Measurements from ENCODE around the gene ZDHHC8.
A peak's percentile ranks its signal among the peaks of the same experiment; 100 is the strongest.

The ZDHHC8 gene

GRCh38 chr22:20124083-20124787, 7.4 kb upstream of the ZDHHC8 start:
- Histone ChIP-seq H2AFZ (ENCODE audit: low read depth, low read length) (no peak overlapping the region), H3K36me3 (ENCODE audit: insufficient read depth, low read length) (peaks cover 70% of the 10 kb centered on the region), H3K27me3 (ENCODE audit: insufficient read depth, low read length) (no peaks in the 10 kb centered on the region), H3K4me3 (ENCODE audit: low read length) (no peak overlapping the region), H3K4me1 (ENCODE audit: insufficient read depth, low read length) (peaks cover under 1% of the 10 kb centered on the region), H3K9me3 (ENCODE audit: low read length) (no peaks in the 10 kb centered on the region)

- Histone ChIP-seq H3K27me3 (ENCODE audit: insufficient read depth, low read length) (no peaks in the 10 kb centered on the region), H3K9me3 (ENCODE audit: low read length) (no peaks in the 10 kb centered on the region)
Measured at GRCh38 chr22:20125201-20126174, 6.1 kb upstream of the ZDHHC8 start.

GRCh38 chr22:20126284-20127029, 5.1 kb upstream of the ZDHHC8 start:
- H3K27me3 ChIP-seq (ENCODE audit: insufficient read depth, low read length): no peaks in the 10 kb centered on the region
- no peak overlapping the region for H2AFZ ChIP-seq (ENCODE audit: low read depth, low read length)
- no peaks in the 10 kb centered on the region for H3K9me3 ChIP-seq (ENCODE audit: low read length)
- no peak overlapping the region for H3K4me3 ChIP-seq (ENCODE audit: low read length)
- H3K4me1 ChIP-seq (ENCODE audit: insufficient read depth, low read length): peaks cover 5% of the 10 kb centered on the region
- peaks cover 51% of the 10 kb centered on the region for H3K36me3 ChIP-seq (ENCODE audit: insufficient read depth, low read length)

More at GRCh38 chr22:20125201-20126174, 6.1 kb upstream of the ZDHHC8 start:
- peaks cover 1% of the 10 kb centered on the region for H3K4me1 ChIP-seq (ENCODE audit: insufficient read depth, low read length)
- peaks cover 60% of the 10 kb centered on the region for H3K36me3 ChIP-seq (ENCODE audit: insufficient read depth, low read length)
- no peak overlapping the region for H3K4me3 ChIP-seq (ENCODE audit: low read length)
- H2AFZ ChIP-seq (ENCODE audit: low read depth, low read length): no peak overlapping the region

DNA sequence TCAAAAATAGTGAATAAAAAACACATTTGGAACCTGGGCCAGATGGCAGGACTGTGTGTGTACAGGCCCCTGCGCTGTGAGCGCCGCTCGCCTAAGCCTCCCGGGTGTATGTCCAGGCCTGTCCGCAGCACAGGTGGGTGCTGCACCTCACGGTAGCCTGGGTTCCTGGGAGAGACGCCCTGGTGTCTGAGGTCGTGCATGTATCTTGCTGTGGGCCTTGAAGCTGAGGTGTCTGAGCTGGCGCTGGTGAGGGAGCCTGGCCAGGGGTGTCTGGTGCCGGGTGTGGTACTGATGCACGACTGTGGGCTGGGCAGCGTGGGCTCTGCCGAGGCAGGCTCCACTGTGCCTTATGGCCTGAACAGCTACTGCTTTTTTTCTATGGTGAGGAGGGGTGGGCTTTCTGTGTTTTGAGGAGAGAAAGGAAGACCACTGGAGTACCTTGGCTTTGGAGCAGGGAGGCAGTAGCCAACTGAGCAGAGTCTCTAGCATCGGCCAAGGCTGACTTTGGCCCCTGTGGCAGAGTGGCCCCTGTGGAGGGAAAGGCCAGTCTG, 4.2 kb upstream of the ZDHHC8 start:
- Histone ChIP-seq H3K36me3 (ENCODE audit: insufficient read depth, low read length) (peaks cover 42% of the 10 kb centered on the region), H3K4me1 (ENCODE audit: insufficient read depth, low read length) (peaks cover 8% of the 10 kb centered on the region), H3K27me3 (ENCODE audit: insufficient read depth, low read length) (no peaks in the 10 kb centered on the region), H3K9me3 (ENCODE audit: low read length) (no peaks in the 10 kb centered on the region), H3K4me3 (ENCODE audit: low read length) (no peak overlapping the region), H2AFZ (ENCODE audit: low read depth, low read length) (no peak overlapping the region)

DNA sequence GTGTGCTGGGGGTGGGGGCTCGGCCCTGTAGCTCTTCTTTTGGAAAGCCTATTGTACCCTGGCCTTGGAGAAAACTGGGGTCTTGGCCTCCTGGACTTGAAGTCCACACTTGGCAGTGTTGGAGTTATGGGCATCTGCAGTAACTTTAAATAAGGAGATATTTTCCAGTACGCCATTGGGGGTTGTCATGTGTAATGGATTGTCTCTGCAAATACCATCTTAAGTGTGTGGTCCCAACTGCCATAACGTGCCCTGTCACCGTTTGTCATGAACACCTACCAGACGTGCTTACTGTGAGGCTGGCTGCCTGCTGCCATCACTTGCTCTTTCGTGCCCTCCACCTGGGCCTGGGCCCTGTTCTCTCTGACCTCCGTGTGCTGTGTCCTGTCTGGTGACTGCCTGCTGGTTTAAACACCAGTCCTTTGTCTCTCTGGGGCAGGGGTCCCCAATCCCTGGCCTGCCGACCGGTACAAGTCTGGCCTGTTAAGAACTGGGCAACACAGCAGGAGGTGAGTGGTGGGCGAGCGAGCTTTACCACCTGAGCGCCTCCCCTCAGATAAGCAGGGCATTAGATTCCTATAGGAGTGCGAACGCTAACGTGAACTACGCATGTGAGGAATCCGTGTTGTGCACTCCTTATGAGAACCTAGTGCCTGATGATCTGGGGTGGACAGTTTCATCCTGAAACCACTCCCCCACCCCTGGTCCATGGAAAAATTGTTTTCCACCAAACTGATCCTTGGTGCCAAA, 3.6 kb upstream of the ZDHHC8 start:
- peaks cover 14% of the 10 kb centered on the region for H3K4me1 ChIP-seq (ENCODE audit: insufficient read depth, low read length)
- H2AFZ ChIP-seq (ENCODE audit: low read depth, low read length): no peak overlapping the region
- H3K36me3 ChIP-seq (ENCODE audit: insufficient read depth, low read length): peaks cover 39% of the 10 kb centered on the region
- no peaks in the 10 kb centered on the region for H3K27me3 ChIP-seq (ENCODE audit: insufficient read depth, low read length)
- no peaks in the 10 kb centered on the region for H3K9me3 ChIP-seq (ENCODE audit: low read length)
- H3K4me3 ChIP-seq (ENCODE audit: low read length): no peak overlapping the region

- peaks cover 14% of the 10 kb centered on the region for H3K4me1 ChIP-seq (ENCODE audit: insufficient read depth, low read length)
- peaks cover 35% of the 10 kb centered on the region for H3K36me3 ChIP-seq (ENCODE audit: insufficient read depth, low read length)
- no peak overlapping the region for H2AFZ ChIP-seq (ENCODE audit: low read depth, low read length)
- H3K27me3 ChIP-seq (ENCODE audit: insufficient read depth, low read length): no peaks in the 10 kb centered on the region
- H3K4me3 ChIP-seq (ENCODE audit: low read length): no peak overlapping the region
- H3K9me3 ChIP-seq (ENCODE audit: low read length): no peaks in the 10 kb centered on the region
Measured at GRCh38 chr22:20128619-20128901, 3.0 kb upstream of the ZDHHC8 start.

- Histone ChIP-seq H2AFZ (ENCODE audit: low read depth, low read length) (no peak overlapping the region), H3K4me3 (ENCODE audit: low read length) (no peak overlapping the region), H3K9me3 (ENCODE audit: low read length) (no peaks in the 10 kb centered on the region), H3K36me3 (ENCODE audit: insufficient read depth, low read length) (peaks cover 29% of the 10 kb centered on the region), H3K4me1 (ENCODE audit: insufficient read depth, low read length) (peaks cover 14% of the 10 kb centered on the region), H3K27me3 (ENCODE audit: insufficient read depth, low read length) (no peaks in the 10 kb centered on the region)
Measured at GRCh38 chr22:20128902-20129746, 2.5 kb upstream of the ZDHHC8 start.

DNA sequence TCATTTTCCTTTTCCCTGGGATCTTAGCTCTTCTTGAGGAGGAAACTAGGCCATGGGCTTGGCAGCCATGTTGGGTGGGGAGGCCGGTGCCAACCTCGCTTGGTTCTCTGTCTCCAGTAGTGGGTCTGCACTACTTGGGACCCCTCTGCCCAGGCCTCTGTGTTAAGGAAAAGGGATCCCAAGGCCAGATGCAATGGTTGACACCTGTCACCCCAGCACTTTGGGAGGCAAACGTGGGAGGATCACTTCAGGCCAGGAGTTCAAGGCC, 1.9 kb upstream of the ZDHHC8 start:
- Histone ChIP-seq H3K4me3 (ENCODE audit: low read length) (no peak overlapping the region), H2AFZ (ENCODE audit: low read depth, low read length) (no peak overlapping the region), H3K4me1 (ENCODE audit: insufficient read depth, low read length) (peaks cover 14% of the 10 kb centered on the region), H3K36me3 (ENCODE audit: insufficient read depth, low read length) (peaks cover 24% of the 10 kb centered on the region), H3K27me3 (ENCODE audit: insufficient read depth, low read length) (no peaks in the 10 kb centered on the region), H3K9me3 (ENCODE audit: low read length) (no peaks in the 10 kb centered on the region)

- no peaks in the 10 kb centered on the region for H3K9me3 ChIP-seq (ENCODE audit: low read length)
- H2AFZ ChIP-seq (ENCODE audit: low read depth, low read length): no peak overlapping the region
- no peaks in the 10 kb centered on the region for H3K27me3 ChIP-seq (ENCODE audit: insufficient read depth, low read length)
- H3K4me3 ChIP-seq (ENCODE audit: low read length): peak overlapping the region; percentile 73
- peaks cover 14% of the 10 kb centered on the region for H3K4me1 ChIP-seq (ENCODE audit: insufficient read depth, low read length)
- H3K36me3 ChIP-seq (ENCODE audit: insufficient read depth, low read length): peaks cover 18% of the 10 kb centered on the region
Measured at GRCh38 chr22:20130319-20130718, 1.3 kb upstream of the ZDHHC8 start.

GRCh38 chr22:20130731-20131596, 640 bp upstream of the ZDHHC8 start:
- H2AFZ ChIP-seq (ENCODE audit: low read depth, low read length): peak overlapping the region; percentile 78
- peaks cover 14% of the 10 kb centered on the region for H3K4me1 ChIP-seq (ENCODE audit: insufficient read depth, low read length)
- no peaks in the 10 kb centered on the region for H3K27me3 ChIP-seq (ENCODE audit: insufficient read depth, low read length)
- peaks cover 11% of the 10 kb centered on the region for H3K36me3 ChIP-seq (ENCODE audit: insufficient read depth, low read length)
- peak overlapping the region; percentile 73 for H3K4me3 ChIP-seq (ENCODE audit: low read length)
- H3K9me3 ChIP-seq (ENCODE audit: low read length): no peaks in the 10 kb centered on the region
